Thyroid gland (tissue), 4 donors: ENCODE results near the gene UFM1. TPM values are rescaled to one million over a fixed set of nuclear protein-coding genes. Genes with fewer than 3 reads are reported as not detected.

Experiments
- DNase-seq, 2 donors: peaks; one replicate each; pipeline ENCODE4 v3.0.0-alpha.2; 2019
- H3K27ac ChIP-seq, 3 donors: fragments of 200-600 bp; sonication (generic); 1 replicate in 2 of 3; 2 replicates in 1 of 3; pipeline ENCODE4 v1.5.1; 2016 to 2019; ENCODE audit warnings: mild to moderate bottlenecking in 1 of 3, moderate library complexity in 1 of 3
- H3K27me3 ChIP-seq: fragments of 200-600 bp; sonication (generic); one replicate; pipeline ENCODE4 v1.5.1; 2019
- H3K36me3 ChIP-seq, 2 donors: fragments of 200-600 bp; sonication (generic); one replicate each; pipeline ENCODE4 v1.5.1; 2016 to 2019
- H3K4me1 ChIP-seq, 2 donors: fragments of 200-600 bp; sonication (generic); one replicate each; pipeline ENCODE4 v1.5.1; 2017 to 2019
- H3K4me3 ChIP-seq, 3 donors: fragments of 200-600 bp; sonication (generic); replicated peaks in 1 of 3; 1 replicate in 2 of 3; 2 replicates in 1 of 3; pipeline ENCODE4 v1.5.1; 2016; ENCODE audit warnings: mild to moderate bottlenecking in 1 of 3
- H3K9me3 ChIP-seq: fragments of 200-600 bp; sonication (generic); one replicate; pipeline ENCODE4 v1.5.1; 2017
- POLR2A ChIP-seq, 2 donors: fragments of 450-650 bp; IDR thresholded peaks; one replicate each; pipeline ENCODE4 v1.6.1; 2017; ENCODE audit warnings: antibody characterized with exemption in 2 of 2, mild to moderate bottlenecking in 2 of 2, moderate library complexity in 1 of 2
- WGBS, 2 donors: methylation state at CpG; one replicate each; pipeline ENCODE4 v1.1.5; 2017; 5-methylcytosine and 5-hydroxymethylcytosine counted together
- intact Hi-C: fragments of 100-400 bp; cut with DNase I; formaldehyde crosslinking; loops from one replicate; pipeline ENCODE4 v1.15.1; 2023
- total RNA-seq, 4 donors: library from RNA; depleted of rRNA; stranded (reverse); fragments of >200 nt; gene quantifications; one replicate each; pipeline ENCODE4 v1.2.3, GENCODE V29; 2016
- TF ChIP-seq, protein P1 (sequence below), 6 experiments: fragments of 200-600 bp in 3 of 6; fragments of 450-650 bp in 3 of 6; sonication (generic) in 3 of 6; IDR thresholded peaks; one replicate each; pipeline ENCODE4 v1.5.1; 2016 to 2019; ENCODE audit warnings: antibody characterized with exemption in 6 of 6, mild to moderate bottlenecking in 2 of 6, inconsistent platforms in 1 of 6, moderate library complexity in 1 of 6

The UFM1 gene
- total RNA-seq, 4 donors from 2014 or later, result 56.3 to 124 (median 77.9) TPM

DNA sequence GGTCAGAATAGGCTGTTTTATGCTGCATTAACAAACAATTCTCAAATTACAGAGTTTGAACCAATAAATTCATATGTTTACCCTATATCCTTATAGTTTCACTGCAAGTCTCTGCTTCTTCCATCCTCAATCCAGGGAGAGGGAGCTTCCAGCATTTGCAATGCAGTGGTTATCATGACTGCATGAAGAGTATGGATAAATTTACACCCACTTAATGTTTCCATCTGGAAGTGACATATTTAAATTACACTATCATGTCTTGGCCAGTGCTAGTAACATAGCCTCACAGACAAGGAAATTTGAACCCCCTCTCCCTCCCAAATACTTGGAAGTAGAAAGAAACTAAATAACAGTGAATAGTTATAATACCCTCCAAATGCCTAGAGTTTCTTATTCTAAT is 33.5 kb upstream of the UFM1 start:
- intact Hi-C loops, result no loop called here

DNA sequence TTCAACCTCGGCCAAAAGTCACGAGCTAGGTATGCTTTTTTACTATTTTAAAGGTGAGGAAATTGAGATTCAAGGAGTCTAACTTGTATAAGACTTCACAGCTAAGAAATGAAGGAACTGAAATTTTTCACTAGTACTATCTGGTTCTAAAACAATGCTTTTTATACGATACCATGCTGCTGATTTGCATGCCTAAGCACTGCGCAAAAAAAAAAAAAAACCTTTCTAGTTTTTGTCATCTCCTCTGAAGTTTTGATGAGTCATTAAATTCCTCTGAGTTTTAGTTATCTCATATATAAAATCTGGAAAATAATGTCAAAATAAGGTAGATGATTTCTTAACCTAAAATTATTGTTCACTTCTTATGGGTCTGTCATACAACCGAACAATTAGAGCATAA is 28.0 kb upstream of the UFM1 start:
- Histone ChIP-seq H3K36me3 (no peaks in the 10 kb centered on the region), H3K27ac (no peak overlapping the region), H3K27me3 (no peaks in the 10 kb centered on the region), H3K4me1 (no peaks in the 10 kb centered on the region), H3K9me3 (no peaks in the 10 kb centered on the region), H3K4me3 (no peak overlapping the region)
- WGBS, 2 donors, result 92 to 96% methylated on average over 5 of the region's 5 CpGs
- no peak for TF ChIP-seq POLR2A (IDR thresholded peaks at IDR 0.05)
- TF ChIP-seq, protein P1, sequence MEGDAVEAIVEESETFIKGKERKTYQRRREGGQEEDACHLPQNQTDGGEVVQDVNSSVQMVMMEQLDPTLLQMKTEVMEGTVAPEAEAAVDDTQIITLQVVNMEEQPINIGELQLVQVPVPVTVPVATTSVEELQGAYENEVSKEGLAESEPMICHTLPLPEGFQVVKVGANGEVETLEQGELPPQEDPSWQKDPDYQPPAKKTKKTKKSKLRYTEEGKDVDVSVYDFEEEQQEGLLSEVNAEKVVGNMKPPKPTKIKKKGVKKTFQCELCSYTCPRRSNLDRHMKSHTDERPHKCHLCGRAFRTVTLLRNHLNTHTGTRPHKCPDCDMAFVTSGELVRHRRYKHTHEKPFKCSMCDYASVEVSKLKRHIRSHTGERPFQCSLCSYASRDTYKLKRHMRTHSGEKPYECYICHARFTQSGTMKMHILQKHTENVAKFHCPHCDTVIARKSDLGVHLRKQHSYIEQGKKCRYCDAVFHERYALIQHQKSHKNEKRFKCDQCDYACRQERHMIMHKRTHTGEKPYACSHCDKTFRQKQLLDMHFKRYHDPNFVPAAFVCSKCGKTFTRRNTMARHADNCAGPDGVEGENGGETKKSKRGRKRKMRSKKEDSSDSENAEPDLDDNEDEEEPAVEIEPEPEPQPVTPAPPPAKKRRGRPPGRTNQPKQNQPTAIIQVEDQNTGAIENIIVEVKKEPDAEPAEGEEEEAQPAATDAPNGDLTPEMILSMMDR (IDR thresholded peaks at IDR 0.05), result no peak
- DNase-seq, result no peak
- intact Hi-C loops, result no loop called here

More for the DNA sequence above, 33.5 kb upstream of the UFM1 start:
- no peaks in the 10 kb centered on the region for H3K36me3 ChIP-seq
- no peak overlapping the region for H3K27ac ChIP-seq
- DNase-seq, result no peak
- H3K9me3 ChIP-seq, result no peaks in the 10 kb centered on the region
- TF ChIP-seq POLR2A (IDR thresholded peaks at IDR 0.05), result no peak
- TF ChIP-seq, protein P1 (IDR thresholded peaks at IDR 0.05), result no peak
- H3K4me3 ChIP-seq, result no peak overlapping the region
- H3K27me3 ChIP-seq, result no peaks in the 10 kb centered on the region
- no peaks in the 10 kb centered on the region for H3K4me1 ChIP-seq

DNA sequence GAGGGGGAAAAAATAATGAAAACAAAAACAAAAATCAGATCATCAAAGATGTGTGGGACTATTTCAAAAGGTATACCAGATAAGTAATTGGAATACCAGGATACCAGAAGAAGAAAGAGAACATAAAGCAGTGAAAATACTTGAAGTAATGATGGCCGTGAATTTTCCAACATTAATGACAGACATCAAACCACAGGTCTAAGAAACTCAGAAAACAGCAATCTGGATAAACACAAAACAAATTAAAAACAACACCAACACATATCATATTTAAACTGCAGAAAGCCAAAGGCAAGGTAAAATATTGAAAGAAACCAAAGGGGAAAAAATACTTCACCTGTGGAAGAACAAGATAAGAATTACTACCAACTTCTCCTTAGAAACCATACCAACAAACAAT is 24.2 kb upstream of the UFM1 start:
- H3K4me3 ChIP-seq, result no peak overlapping the region
- H3K36me3 ChIP-seq, result no peaks in the 10 kb centered on the region
- no peaks in the 10 kb centered on the region for H3K9me3 ChIP-seq
- no peaks in the 10 kb centered on the region for H3K27me3 ChIP-seq
- intact Hi-C loops, result no loop called here
- no peak for DNase-seq
- TF ChIP-seq, protein P1 (IDR thresholded peaks at IDR 0.05), result no peak
- TF ChIP-seq POLR2A (IDR thresholded peaks at IDR 0.05), result no peak
- H3K27ac ChIP-seq, result no peak overlapping the region
- 96 to 100% methylated on average over 1 of the region's 1 CpG for WGBS, 2 donors
- H3K4me1 ChIP-seq, result no peaks in the 10 kb centered on the region

DNA sequence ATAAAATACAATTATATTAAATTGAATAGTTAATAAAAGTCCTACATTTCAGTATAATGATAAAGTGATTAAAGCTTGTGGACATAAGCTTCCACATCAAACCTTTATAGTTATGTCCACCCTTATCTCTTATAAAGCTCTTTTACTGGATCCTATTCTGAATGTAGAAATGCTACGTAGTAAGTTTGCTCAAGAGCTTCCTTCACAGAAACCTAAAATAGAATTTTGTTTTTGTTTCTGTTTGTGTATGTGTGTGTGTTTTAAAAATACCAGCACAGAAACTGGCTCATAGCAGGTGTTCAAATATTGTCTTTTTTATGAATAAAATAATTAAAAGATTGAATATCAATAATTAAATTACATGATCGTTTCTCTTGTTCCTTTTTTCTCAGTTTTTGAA is 21.0 kb upstream of the UFM1 start:
- intact Hi-C loops, result no loop called here
- H3K4me1 ChIP-seq, result no peaks in the 10 kb centered on the region
- no peaks in the 10 kb centered on the region for H3K27me3 ChIP-seq
- no peak overlapping the region for H3K27ac ChIP-seq
- H3K36me3 ChIP-seq, result no peaks in the 10 kb centered on the region
- TF ChIP-seq, protein P1 (IDR thresholded peaks at IDR 0.05), result no peak
- H3K4me3 ChIP-seq, result no peak overlapping the region
- H3K9me3 ChIP-seq, result no peaks in the 10 kb centered on the region
- DNase-seq, result no peak
- WGBS, 2 donors, result 91 to 92% methylated on average over 2 of the region's 2 CpGs

DNA sequence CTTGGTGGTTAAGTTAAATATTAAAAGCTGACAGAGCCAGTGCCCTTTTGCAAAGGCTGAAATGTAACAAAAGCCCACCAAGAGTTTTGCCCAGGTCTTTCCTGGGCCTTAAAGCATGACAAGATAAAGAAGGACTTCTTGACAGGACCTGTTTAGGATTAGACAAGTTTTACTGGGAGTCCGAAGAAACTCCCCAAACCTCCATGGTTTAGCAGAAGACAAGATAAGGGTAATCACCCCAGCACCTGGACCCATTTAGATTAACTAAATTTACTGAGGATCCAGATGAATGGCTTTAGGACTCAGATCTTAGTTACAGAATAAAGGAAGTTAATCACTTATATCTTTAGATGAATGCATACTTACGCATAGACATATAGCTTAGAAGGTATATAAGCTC is 14.8 kb upstream of the UFM1 start:
- Histone ChIP-seq H3K27me3 (no peaks in the 10 kb centered on the region), H3K4me1 (peaks cover 0 to 3% of the 10 kb centered on the region in 2 donors), H3K36me3 (no peaks in the 10 kb centered on the region), H3K27ac (no peak overlapping the region), H3K4me3 (no peak overlapping the region), H3K9me3 (no peaks in the 10 kb centered on the region)
- DNase-seq, result no peak
- intact Hi-C loops, result no loop called here
- WGBS, 2 donors, result 92 to 98% methylated on average over 2 of the region's 2 CpGs
- TF ChIP-seq, protein P1 (IDR thresholded peaks at IDR 0.05), result no peak
- TF ChIP-seq POLR2A (IDR thresholded peaks at IDR 0.05), result no peak
